CD4-positive, alpha-beta memory T cell (primary cell): ENCODE measurements around the gene ERN1. TPM values are rescaled to one million over a fixed set of nuclear protein-coding genes. Genes with fewer than 3 reads are reported as not detected.

ENCODE experiments used
- CTCF ChIA-PET: fragments of 350-600 bp; sonication (Branson Sonifier 250); formaldehyde crosslinking; loops from one replicate; lab custom pipeline; 2021; ENCODE audit warnings: inconsistent platforms; ENCODE audit not compliant: partially characterized antibody; lab: Charles Lee
- POLR2A ChIA-PET: fragments of 350-600 bp; sonication (Branson Sonifier 250); formaldehyde crosslinking; loops from one replicate; lab custom pipeline; 2021; ENCODE audit not compliant: partially characterized antibody; lab: Charles Lee
- DNase-seq, 5 donors: peaks; one replicate each; pipeline versions ENCODE4 v3.0.0 to v3.0.0-alpha.2; 2020 to 2022; ENCODE audit warnings: mixed read lengths in 1 of 5
- H3K27ac ChIP-seq: one replicate; pipeline ENCODE4 v1.7.0; 2013; ENCODE audit warnings: low read depth, low read length
- H3K27me3 ChIP-seq: 2 replicates; pipeline ENCODE4 v1.7.0; 2013; ENCODE audit warnings: mild to moderate bottlenecking, low read length, moderate library complexity; ENCODE audit not compliant: insufficient read depth
- H3K36me3 ChIP-seq: 2 replicates; pipeline ENCODE4 v1.7.0; 2013; ENCODE audit warnings: mild to moderate bottlenecking, low read length, moderate library complexity; ENCODE audit not compliant: insufficient read depth
- H3K4me1 ChIP-seq: 2 replicates; pipeline ENCODE4 v1.7.0; 2013; ENCODE audit warnings: mild to moderate bottlenecking, low read length, moderate library complexity; ENCODE audit not compliant: insufficient read depth
- H3K4me3 ChIP-seq, 2 donors: one replicate each; pipeline ENCODE4 v1.7.0; 2013; ENCODE audit warnings: low read length in 2 of 2, mild to moderate bottlenecking in 1 of 2
- H3K9me3 ChIP-seq, 2 donors: one replicate each; pipeline ENCODE4 v1.7.0; 2013; ENCODE audit warnings: low read length in 2 of 2, control low read depth in 1 of 2; ENCODE audit not compliant: control insufficient read depth in 1 of 2
- H3K27ac Mint-ChIP-seq, 7 donors: one replicate each; pipeline ENCODE4 v1.8.0; 2020 to 2021; ENCODE audit warnings: mixed read lengths in 7 of 7, mild to moderate bottlenecking in 6 of 7, inconsistent platforms in 3 of 7, moderate library complexity in 3 of 7
- H3K27me3 Mint-ChIP-seq, 2 donors: one replicate each; pipeline ENCODE4 v1.8.0; 2020 to 2021; ENCODE audit warnings: mixed read lengths in 2 of 2
- H3K36me3 Mint-ChIP-seq, 2 donors: one replicate each; pipeline ENCODE4 v1.8.0; 2020 to 2021; ENCODE audit warnings: mixed read lengths in 2 of 2, inconsistent platforms in 1 of 2, mild to moderate bottlenecking in 1 of 2
- H3K4me1 Mint-ChIP-seq, 4 donors: one replicate each; pipeline ENCODE4 v1.8.0; 2020 to 2021; ENCODE audit warnings: mixed read lengths in 4 of 4, mild to moderate bottlenecking in 1 of 4
- H3K4me3 Mint-ChIP-seq, 8 donors: one replicate each; pipeline ENCODE4 v1.8.0; 2020 to 2021; ENCODE audit warnings: mixed read lengths in 8 of 8, mild to moderate bottlenecking in 7 of 8, moderate library complexity in 6 of 8, inconsistent platforms in 3 of 8
- H3K9me3 Mint-ChIP-seq, 8 donors: one replicate each; pipeline ENCODE4 v1.8.0; 2020 to 2021; ENCODE audit warnings: mixed read lengths in 8 of 8, mild to moderate bottlenecking in 5 of 8, inconsistent platforms in 3 of 8, moderate library complexity in 1 of 8
- intact Hi-C: fragments of 100-400 bp; cut with micrococcal nuclease; formaldehyde crosslinking; loops from one replicate; pipeline ENCODE4 v1.15.1; 2023
- polyA plus RNA-seq, 2 donors: library from polyadenylated mRNA; unstranded; fragments of 300-500 nt; fragmentation: Illumina TruSeq; gene quantifications; one replicate each; pipeline ENCODE4 v1.2.3, GENCODE V29; 2021
- total RNA-seq, 2 experiments: library from RNA; stranded (reverse); gene quantifications; one replicate each; pipeline ENCODE4 v1.2.3, GENCODE V29; 2021

ERN1 gene
- total and polyA plus RNA-seq, 4 experiments from 2014 or later = 47.9 to 172 (median 144) TPM

DNA sequence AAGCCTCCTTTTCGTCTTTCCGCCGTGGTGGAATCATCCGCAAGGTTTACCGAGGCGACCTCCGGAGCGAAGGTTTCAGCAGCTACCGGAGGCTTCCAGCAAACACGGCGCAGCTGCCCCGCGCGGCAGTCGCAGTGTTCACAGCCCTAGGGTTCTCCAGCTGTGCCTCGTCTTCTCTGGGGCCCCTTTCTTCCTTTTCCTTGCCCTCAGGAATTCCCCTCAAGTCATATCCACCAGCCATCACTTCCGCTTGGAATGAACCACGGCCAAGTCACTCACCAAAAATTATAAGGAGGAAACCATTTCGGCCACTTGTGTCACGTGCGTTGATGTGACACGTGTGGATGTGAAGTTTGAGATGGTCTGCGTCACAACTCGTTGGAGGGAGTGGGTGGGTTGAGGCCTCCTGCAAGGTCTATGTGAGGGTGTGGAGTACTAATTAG lies 636 bp upstream of the ERN1 start:
- Histone ChIP-seq H3K4me3 (peak overlapping the region; percentile 50 to 56), H3K27ac (peak overlapping the region; percentile 86), H3K4me1 (peaks cover 49% of the 10 kb centered on the region), H3K27me3 (no peaks in the 10 kb centered on the region), H3K36me3 (no peaks in the 10 kb centered on the region), H3K9me3 (no peaks in the 10 kb centered on the region)
- POLR2A ChIA-PET = interaction anchor here (0.5 to 7.9 kb wide), 35 partner anchors 9 to 388 kb away, joined by 3 to 226 read pairs (median 10); partner anchors contain the start of genes CD79B, DDX5, GH1 and ICAM2
- intact Hi-C loops = loop anchor here (1.0 to 5.0 kb wide), 7 partner anchors 9 to 211 kb away; partner anchors contain the start of gene TEX2
- H3K9me3 Mint-ChIP-seq = peaks cover 0 to 3% (median 0%) of the 10 kb centered on the region in 8 donors
- peak overlapping the region; percentile 96 to 99 (median 98) for H3K27ac Mint-ChIP-seq
- CTCF ChIA-PET = interaction anchor here (0.9 to 20.8 kb wide), 18 partner anchors 9 to 248 kb away, joined by 3 to 798 read pairs (median 18); partner anchors contain the start of genes CSHL1, GH1 and ICAM2
- DNase-seq = peak in 2 of 5 donors; percentile 63 to 85
- H3K27me3 Mint-ChIP-seq = no peaks in the 10 kb centered on the region
- H3K4me1 Mint-ChIP-seq = peaks cover 32 to 55% (median 39%) of the 10 kb centered on the region in 4 donors
- H3K36me3 Mint-ChIP-seq = peaks cover 0 to 22% of the 10 kb centered on the region in 2 donors
- H3K4me3 Mint-ChIP-seq = peak overlapping the region; percentile 81 to 90 (median 86)

DNA sequence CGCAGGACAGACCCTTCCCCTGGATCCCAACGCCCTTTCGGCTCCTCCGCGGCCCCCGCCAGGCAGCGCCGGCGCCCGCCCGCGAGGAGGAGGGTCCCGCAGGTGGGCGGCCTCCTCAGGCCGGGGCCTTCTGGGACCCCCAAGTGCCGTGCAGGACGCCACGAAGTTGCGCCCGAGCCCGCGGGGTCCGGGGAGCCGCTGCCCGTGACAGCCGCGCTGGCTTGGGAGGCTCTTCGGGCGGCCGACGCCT lies 504 bp downstream of the ERN1 start:
- Histone ChIP-seq H3K4me1 (peaks cover 61% of the 10 kb centered on the region), H3K4me3 (peak overlapping the region; percentile 76 to 86), H3K9me3 (no peaks in the 10 kb centered on the region), H3K27me3 (no peaks in the 10 kb centered on the region), H3K27ac (peak overlapping the region; percentile 86), H3K36me3 (no peaks in the 10 kb centered on the region)
- POLR2A ChIA-PET = interaction anchor here (0.8 to 7.9 kb wide), 31 partner anchors 8 to 387 kb away, joined by 3 to 226 read pairs (median 11); partner anchors contain the start of genes CD79B, CEP95, ICAM2 and PRR29
- Mint-ChIP-seq H3K27me3 (no peaks in the 10 kb centered on the region), H3K4me3 (peak overlapping the region; percentile 95 to 99 (median 98)), H3K27ac (peak overlapping the region in 5 of 7 donors; percentile 93 to 96 (median 95)), H3K9me3 (peaks cover 0 to 3% (median 0%) of the 10 kb centered on the region in 8 donors), H3K4me1 (peaks cover 38 to 66% (median 49%) of the 10 kb centered on the region in 4 donors), H3K36me3 (peaks cover 10 to 30% of the 10 kb centered on the region in 2 donors)
- CTCF ChIA-PET = interaction anchor here (0.8 to 20.8 kb wide), 9 partner anchors 15 to 210 kb away, joined by 3 to 798 read pairs (median 5); partner anchors contain the start of genes GH1 and ICAM2
- intact Hi-C loops = loop anchor here (2.0 kb wide), 1 partner anchor 23 kb away; no protein-coding TSS in a partner anchor
- DNase-seq = no peak

DNA sequence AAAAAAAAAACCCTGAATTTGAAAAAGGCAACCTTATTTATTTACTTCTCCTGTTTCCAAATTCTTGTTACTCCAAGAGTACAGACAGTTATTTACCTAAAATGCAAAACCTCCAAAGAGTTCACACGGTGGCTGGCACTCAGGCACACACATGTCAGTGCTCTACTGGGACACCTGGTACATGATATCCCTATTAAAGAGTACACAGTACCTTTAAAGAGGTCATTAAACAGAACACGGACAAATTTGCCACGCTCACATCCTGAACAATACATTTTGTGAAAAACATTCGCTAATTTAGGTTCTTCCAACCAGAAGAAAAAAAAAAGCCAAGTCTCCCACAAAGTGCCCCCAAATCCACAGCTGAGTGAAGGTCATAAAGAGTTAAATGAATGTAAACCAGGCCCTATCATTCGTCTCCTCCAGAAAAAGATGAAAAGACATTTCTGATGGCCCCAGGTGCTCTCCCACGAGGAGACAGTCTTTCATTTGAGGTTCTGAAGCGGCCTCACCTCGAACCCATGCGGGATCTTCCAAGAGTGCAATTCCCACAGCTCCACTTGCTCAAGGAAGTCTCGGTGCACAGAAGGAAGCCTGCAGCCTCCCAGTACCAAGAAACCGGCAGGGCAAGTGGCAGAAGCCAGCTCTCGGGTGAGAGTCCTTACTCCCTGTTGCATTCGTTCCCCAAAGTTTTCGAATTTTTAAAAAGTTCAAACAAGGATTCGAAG lies 993 bp downstream of the ERN1 start:
- Mint-ChIP-seq H3K4me3 (peak overlapping the region; percentile 95 to 99 (median 98)), H3K4me1 (peaks cover 41 to 71% (median 53%) of the 10 kb centered on the region in 4 donors), H3K27ac (peak overlapping the region; percentile 91 to 96 (median 94)), H3K9me3 (peaks cover 0 to 3% (median 0%) of the 10 kb centered on the region in 8 donors), H3K27me3 (no peaks in the 10 kb centered on the region), H3K36me3 (peaks cover 13 to 33% of the 10 kb centered on the region in 2 donors)
- Histone ChIP-seq H3K27ac (peak overlapping the region; percentile 86), H3K9me3 (no peaks in the 10 kb centered on the region), H3K27me3 (no peaks in the 10 kb centered on the region), H3K4me3 (peak overlapping the region; percentile 76 to 86), H3K36me3 (no peaks in the 10 kb centered on the region), H3K4me1 (peaks cover 65% of the 10 kb centered on the region)
- POLR2A ChIA-PET = interaction anchor here (0.9 to 7.9 kb wide), 30 partner anchors 8 to 386 kb away, joined by 3 to 226 read pairs (median 12); partner anchors contain the start of genes CD79B, CEP95, ICAM2 and PRR29
- CTCF ChIA-PET = interaction anchor here (0.8 to 20.8 kb wide), 9 partner anchors 15 to 209 kb away, joined by 3 to 798 read pairs (median 5); partner anchors contain the start of genes GH1 and ICAM2
- intact Hi-C loops = loop anchor here (2.0 kb wide), 1 partner anchor 22 kb away; no protein-coding TSS in a partner anchor
- peak in 2 of 5 donors; percentile 15 to 24 for DNase-seq

- peak overlapping the region; percentile 52 to 93 (median 75) for H3K27ac Mint-ChIP-seq
- peak overlapping the region; percentile 82 to 99 (median 96) for H3K4me3 Mint-ChIP-seq
- no peaks in the 10 kb centered on the region for H3K36me3 ChIP-seq
- CTCF ChIA-PET = interaction anchor here (1.2 to 20.8 kb wide), 4 partner anchors 12 to 97 kb away, joined by 3 to 798 read pairs (median 4); no protein-coding TSS in a partner anchor
- H3K4me3 ChIP-seq = no peak overlapping the region
- peaks cover 49 to 84% (median 65%) of the 10 kb centered on the region in 4 donors for H3K4me1 Mint-ChIP-seq
- no peaks in the 10 kb centered on the region for H3K27me3 ChIP-seq
- H3K9me3 Mint-ChIP-seq = no peaks in the 10 kb centered on the region
- no peaks in the 10 kb centered on the region for H3K9me3 ChIP-seq
- no peak for DNase-seq
- peaks cover 20 to 41% of the 10 kb centered on the region in 2 donors for H3K36me3 Mint-ChIP-seq
- H3K4me1 ChIP-seq = peaks cover 83% of the 10 kb centered on the region
- H3K27ac ChIP-seq = no peak overlapping the region
- H3K27me3 Mint-ChIP-seq = no peaks in the 10 kb centered on the region
- intact Hi-C loops = no loop called here
- POLR2A ChIA-PET = interaction anchor here (1.1 to 7.9 kb wide), 7 partner anchors 13 to 110 kb away, joined by 4 to 211 read pairs (median 5); partner anchors contain the start of gene ICAM2
Observed at GRCh38 chr17:64126918-64127317, 3.0 kb downstream of the ERN1 start.

GRCh38 chr17:64125937-64126336 lies 4.0 kb downstream of the ERN1 start:
- Histone ChIP-seq H3K4me1 (peaks cover 83% of the 10 kb centered on the region), H3K27ac (no peak overlapping the region), H3K27me3 (no peaks in the 10 kb centered on the region), H3K9me3 (no peaks in the 10 kb centered on the region), H3K4me3 (peak overlapping the region in 1 of 2 donors; percentile 1), H3K36me3 (no peaks in the 10 kb centered on the region)
- Mint-ChIP-seq H3K9me3 (no peaks in the 10 kb centered on the region), H3K4me3 (peak overlapping the region; percentile 82 to 99 (median 96)), H3K4me1 (peaks cover 52 to 84% (median 66%) of the 10 kb centered on the region in 4 donors), H3K36me3 (peaks cover 24 to 47% of the 10 kb centered on the region in 2 donors), H3K27ac (peak overlapping the region in 5 of 7 donors; percentile 37 to 93 (median 75)), H3K27me3 (no peaks in the 10 kb centered on the region)
- DNase-seq = no peak
- ChIA-PET POLR2A (interaction anchor here (0.7 to 1.9 kb wide), 6 partner anchors 12 to 105 kb away, joined by 3 to 8 read pairs (median 4); partner anchors contain the start of gene ICAM2), CTCF (interaction anchor here (1.5 to 20.8 kb wide), 7 partner anchors 8 to 206 kb away, joined by 4 to 798 read pairs (median 5); no protein-coding TSS in a partner anchor)
- intact Hi-C loops = no loop called here

DNA sequence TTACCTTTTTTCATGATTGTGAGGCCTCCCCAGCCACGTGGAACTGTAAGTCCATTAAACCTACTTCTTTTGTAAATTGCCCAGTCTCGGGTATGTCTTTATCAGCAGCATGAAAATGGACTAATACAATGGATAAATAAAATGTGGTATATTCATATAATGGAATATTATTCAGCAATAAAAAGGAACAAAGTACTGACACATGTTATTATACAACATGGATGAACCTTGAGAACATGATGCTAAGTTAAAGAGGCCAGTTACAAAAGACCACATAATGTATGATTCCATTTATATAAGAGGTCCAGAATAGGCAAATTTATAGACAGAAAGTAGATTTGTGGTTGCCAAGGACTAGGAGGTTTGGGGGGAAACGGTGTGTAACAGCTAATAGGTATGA lies 5.3 kb downstream of the ERN1 start:
- no peaks in the 10 kb centered on the region for H3K27me3 Mint-ChIP-seq
- H3K27ac Mint-ChIP-seq = peak overlapping the region in 6 of 7 donors; percentile 4 to 89 (median 45)
- H3K4me1 Mint-ChIP-seq = peaks cover 57 to 88% (median 70%) of the 10 kb centered on the region in 4 donors
- H3K4me3 Mint-ChIP-seq = peak overlapping the region in 6 of 8 donors; percentile 9 to 98 (median 38)
- DNase-seq = no peak
- H3K36me3 Mint-ChIP-seq = peaks cover 25 to 52% of the 10 kb centered on the region in 2 donors
- ChIA-PET POLR2A (interaction anchor here (0.9 to 3.0 kb wide), 6 partner anchors 9 to 104 kb away, joined by 3 to 10 read pairs (median 5); partner anchors contain the start of gene ICAM2), CTCF (interaction anchor here (0.9 to 20.8 kb wide), 8 partner anchors 9 to 205 kb away, joined by 3 to 798 read pairs (median 4); partner anchors contain the start of gene ICAM2)
- intact Hi-C loops = no loop called here
- H3K9me3 ChIP-seq = no peaks in the 10 kb centered on the region
- H3K36me3 ChIP-seq = no peaks in the 10 kb centered on the region
- peaks cover 90% of the 10 kb centered on the region for H3K4me1 ChIP-seq
- H3K27ac ChIP-seq = no peak overlapping the region
- no peaks in the 10 kb centered on the region for H3K9me3 Mint-ChIP-seq
- no peaks in the 10 kb centered on the region for H3K27me3 ChIP-seq
- H3K4me3 ChIP-seq = no peak overlapping the region
